DMS153 (cell line): Measurements from ENCODE around the gene DNAH1.

ENCODE experiments used
- DNase-seq: peaks from one replicate; lab custom pipeline; 2025; lab: John Stamatoyannopoulos, UW

The DNAH1 gene

DNA sequence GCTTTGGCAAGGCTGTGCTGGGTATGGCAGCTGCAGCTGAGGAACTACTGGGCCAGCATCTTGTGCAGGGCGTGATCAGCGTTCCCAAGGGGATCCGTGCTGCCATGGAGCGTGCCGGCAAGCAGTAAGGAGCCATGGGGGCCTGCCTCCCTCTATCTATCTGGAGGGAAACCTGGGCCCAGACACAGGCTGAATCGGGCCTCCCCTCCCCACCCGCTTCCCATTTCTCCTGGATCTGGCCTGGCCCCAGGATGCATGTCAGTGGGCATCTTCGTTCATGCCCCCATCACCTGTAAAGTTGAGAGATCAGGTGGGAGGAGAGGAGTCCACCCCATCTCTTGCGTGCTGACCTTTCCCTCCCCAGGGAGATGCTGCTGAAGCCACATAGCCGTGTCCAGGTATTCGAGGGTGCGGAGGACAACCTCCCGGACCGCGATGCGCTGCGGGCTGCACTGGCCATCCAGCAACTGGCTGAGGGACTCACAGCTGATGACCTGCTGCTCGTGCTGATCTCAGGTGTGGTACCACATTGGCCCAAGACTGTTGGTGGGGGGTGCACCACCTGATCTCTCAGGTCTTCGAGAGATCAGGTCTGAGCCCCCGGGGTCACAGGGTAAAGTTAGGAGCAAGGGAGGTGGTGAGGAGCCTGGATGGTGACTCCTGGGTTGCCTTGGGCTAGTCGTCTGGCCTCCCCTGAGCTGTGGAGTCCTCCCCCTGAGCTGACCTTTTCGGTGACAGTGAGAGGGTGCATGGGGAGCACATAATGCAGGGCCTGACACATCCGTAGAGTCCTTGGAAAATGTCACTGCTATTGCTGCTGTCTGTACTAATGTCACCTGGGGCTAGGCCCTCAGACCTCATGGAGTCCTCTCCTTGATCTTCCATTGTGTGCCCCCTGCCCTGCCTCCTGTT lies 25.3 kb upstream of the DNAH1 start:
- DNase-seq = no peak

- DNase-seq = no peak
These were observed 24.5 kb upstream of the DNAH1 start for GRCh38 chr3:52291508-52292181.

GRCh38 chr3:52292247-52293065 lies 23.7 kb upstream of the DNAH1 start:
- no peak for DNase-seq

GRCh38 chr3:52293491-52294319 lies 22.4 kb upstream of the DNAH1 start:
- no peak for DNase-seq

DNA sequence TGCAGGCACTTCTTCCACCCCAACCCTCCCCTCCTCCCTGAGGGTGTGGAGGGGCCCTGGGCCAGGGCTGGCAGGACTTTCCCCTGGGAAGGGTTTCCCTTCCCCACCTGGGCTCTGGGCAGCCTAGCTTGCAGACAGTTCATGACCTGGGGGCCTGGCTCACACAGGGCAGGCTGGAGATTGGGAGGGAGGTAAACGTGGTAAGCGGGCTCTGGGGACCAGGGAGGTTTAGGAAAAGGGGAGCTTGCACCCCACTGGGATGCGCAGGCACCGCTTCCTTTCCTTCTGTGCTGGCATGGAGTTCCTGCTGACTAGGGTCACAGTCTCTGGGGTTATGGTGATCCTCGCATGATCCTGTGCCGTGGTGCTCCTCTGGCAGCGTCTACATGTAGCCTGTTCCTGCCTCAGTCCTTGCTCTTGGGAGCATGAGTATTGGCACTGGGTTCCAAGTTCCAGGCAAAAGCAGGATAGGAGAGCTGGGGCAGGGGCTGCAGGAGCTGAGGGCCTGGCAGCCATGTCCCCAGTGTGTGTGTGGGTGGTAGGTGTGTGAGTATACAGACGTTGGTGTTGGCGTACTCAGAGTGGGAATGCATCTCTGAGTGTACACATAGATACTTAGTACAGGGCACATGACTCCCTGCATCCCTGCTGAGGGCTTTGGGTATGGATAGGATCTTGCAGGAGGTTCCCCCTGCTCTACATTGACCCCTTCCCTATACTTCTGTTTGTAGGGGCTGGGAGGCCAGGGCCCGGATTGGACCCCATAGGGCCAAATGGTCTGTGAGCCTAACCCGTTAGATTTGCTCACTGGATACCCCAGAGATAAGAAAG lies 21.6 kb upstream of the DNAH1 start:
- no peak for DNase-seq

GRCh38 chr3:52295671-52296208 lies 20.4 kb upstream of the DNAH1 start:
- no peak for DNase-seq

DNA sequence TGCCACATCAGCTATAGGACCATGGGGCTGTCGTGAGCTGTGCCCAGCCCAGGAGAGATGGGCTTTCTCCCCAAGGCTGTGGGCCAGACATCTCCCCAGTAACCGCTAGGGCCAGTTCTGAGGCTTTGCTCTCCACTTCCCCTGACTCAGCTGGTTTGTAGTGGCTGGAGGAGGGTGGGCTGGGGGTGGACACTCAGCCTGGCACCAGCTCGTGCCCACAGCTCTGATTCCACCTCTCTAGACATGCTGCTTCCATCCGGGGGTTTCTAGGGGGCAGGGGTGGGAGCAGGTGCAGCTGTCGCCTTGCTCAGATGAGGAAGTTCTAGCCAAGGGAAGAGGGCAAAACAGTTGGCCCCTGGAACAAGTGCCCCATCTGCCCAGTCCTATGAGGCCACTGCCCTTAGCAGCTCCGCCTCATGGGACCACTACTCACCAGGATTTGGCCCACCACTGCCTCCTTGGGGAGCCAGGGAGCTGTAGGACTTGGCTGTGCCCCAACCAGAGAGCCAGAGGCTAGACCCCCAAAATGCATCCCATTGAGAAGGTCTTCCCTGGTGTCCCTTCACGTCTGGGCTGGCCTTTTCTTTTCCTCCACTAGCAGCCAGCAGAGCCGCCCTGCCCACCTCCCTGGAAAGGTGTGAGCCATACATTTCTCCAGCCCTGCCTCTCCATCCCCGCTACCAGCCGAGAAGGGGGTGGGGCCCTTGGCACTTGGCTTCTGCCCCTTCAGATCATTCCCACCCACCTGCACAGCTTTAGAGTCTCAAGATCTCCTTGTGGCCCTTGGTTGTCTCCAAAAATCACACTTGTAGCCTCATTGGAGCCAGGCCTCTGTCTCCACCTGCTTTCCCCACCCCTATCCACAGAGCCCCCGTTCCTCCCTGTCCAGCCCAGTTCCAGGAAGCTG lies 18.6 kb upstream of the DNAH1 start:
- DNase-seq = no peak

- DNase-seq = no peak
These were observed 17.7 kb upstream of the DNAH1 start for GRCh38 chr3:52298149-52299098.

DNA sequence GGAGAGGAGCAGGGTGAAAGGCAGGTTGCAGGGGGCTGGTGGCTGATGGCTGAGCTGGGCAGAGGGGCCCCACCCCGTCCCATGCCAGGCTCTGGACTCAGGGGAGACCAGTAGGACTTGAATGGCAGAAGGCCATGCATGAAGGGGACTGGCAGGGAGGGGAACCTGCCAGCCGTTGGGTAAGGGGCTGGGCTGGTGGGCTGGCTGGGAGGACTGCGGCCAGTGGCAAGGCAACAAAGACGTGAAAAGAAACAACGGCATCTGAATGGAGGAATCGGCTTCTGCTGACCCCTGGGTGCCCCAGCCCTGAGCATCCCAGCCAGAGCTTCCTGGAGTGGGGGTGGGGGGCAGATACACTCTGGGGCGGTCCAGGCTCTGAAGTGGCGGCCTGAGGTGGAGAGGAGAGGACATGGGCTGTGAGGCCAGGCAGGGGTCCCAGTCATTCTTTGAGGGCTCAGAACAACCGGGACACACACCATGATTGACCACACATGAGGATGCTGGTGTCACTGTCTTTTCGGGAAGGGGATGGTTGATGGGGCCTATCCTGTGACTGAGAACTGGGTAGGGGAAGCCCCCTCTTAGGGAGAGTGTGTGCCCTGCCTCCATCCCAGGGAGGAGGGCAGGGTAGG lies 16.8 kb upstream of the DNAH1 start:
- no peak for DNase-seq

GRCh38 chr3:52299879-52300611 lies 16.1 kb upstream of the DNAH1 start:
- DNase-seq = no peak

- no peak for DNase-seq
These were observed 13.5 kb upstream of the DNAH1 start for GRCh38 chr3:52302426-52303145.

- DNase-seq = no peak
These were observed 12.3 kb upstream of the DNAH1 start for GRCh38 chr3:52303811-52304210.

- no peak for DNase-seq
These were observed 10.2 kb upstream of the DNAH1 start for GRCh38 chr3:52305926-52306325.

- no peak for DNase-seq
These were observed 9.1 kb upstream of the DNAH1 start for GRCh38 chr3:52306978-52307377.

DNA sequence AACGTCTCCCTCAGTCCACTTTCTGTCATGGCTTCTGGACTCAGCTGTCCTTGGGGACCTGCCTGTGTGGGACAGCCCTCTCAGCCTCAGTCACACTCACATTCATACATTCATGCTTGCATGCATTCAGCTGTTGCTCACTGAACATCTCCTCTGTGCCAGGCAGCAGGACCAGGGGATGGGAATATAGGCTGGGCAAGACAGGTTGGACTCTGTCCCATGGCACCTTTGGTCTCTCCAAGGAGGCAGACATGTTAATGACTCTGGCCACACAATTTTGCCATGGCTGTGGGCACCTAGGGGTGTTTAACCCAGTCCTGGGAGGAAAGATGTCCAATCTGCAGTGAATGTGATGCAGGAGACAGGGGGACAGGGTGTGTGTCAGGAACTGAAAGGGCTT lies 7.8 kb upstream of the DNAH1 start:
- no peak for DNase-seq

DNA sequence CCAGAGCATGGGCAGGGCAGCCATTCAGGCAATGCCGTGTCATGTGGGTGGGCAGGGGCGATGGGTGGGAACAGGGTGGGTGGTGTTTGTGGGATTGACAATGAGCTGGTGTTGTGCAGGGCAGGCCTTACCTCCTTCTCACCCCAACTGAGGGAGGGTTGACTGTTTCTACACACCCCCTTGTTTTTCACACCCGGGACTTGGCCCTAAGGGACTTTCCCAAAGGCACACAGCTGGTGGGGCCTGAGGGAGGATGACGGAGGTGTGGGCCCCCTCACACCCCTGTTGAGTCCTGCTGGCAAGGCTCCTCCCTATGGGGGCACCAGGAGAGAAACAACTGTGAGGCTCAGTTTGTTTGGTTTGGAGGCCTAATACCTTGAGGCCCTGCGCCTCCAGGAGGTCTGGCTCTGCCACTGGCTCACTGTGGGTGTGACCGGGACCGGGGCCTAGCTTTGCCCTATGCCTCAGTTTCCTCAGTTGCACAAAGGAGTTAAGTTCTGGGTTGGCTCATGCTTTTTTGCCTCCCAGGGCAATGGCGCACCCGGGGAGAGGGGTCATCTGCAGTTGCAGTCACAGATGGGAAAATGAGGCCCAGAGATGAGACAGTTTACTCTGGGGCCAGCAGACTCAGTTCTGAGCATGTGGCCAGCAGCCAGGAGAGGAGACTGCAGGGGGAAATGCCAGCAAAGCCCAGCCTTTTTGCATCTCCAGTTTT lies 5.1 kb upstream of the DNAH1 start:
- DNase-seq = no peak
